Adrenal gland (tissue), 12 donors: Measurements from ENCODE around the gene THEM5. TPM values are rescaled to one million over a fixed set of nuclear protein-coding genes. Genes with fewer than 3 reads are reported as not detected.

Experiments used
- DNase-seq, 7 donors: peaks; one replicate each; pipeline ENCODE4 v3.0.0-alpha.2; 2019 to 2020
- H3K27ac ChIP-seq, 5 donors: fragments of 200-600 bp; sonication (generic) in 4 of 5; 1 replicate in 3 of 5; 2 replicates in 2 of 5; pipeline versions ENCODE4 v1.5.1 to v1.8.0; 2016 to 2020; ENCODE audit warnings: mild to moderate bottlenecking in 1 of 5
- H3K27me3 ChIP-seq: fragments of 200-600 bp; 2 replicates; pipeline ENCODE4 v1.8.0; 2021
- H3K36me3 ChIP-seq, 2 donors: fragments of 200-600 bp; replicated peaks in 1 of 2; 1 replicate in 1 of 2; 2 replicates in 1 of 2; pipeline versions ENCODE4 v1.5.1 to v1.8.0; 2018 to 2022
- H3K4me1 ChIP-seq, 2 donors: fragments of 200-600 bp; replicated peaks in 1 of 2; 1 replicate in 1 of 2; 2 replicates in 1 of 2; pipeline versions ENCODE4 v1.5.1 to v1.8.0; 2018 to 2021
- H3K4me3 ChIP-seq, 4 donors: fragments of 200-600 bp; sonication (generic) in 3 of 4; one replicate each; pipeline ENCODE4 v1.5.1; 2016 to 2018
- H3K9me3 ChIP-seq, 3 donors: fragments of 200-600 bp; sonication (generic) in 1 of 3; replicated peaks in 1 of 3; 1 replicate in 2 of 3; 2 replicates in 1 of 3; pipeline versions ENCODE4 v1.5.1 to v1.8.0; 2016 to 2021
- POLR2A ChIP-seq, 2 donors: fragments of 450-650 bp; IDR thresholded peaks; one replicate each; pipeline ENCODE4 v1.6.1; 2017; ENCODE audit warnings: antibody characterized with exemption in 2 of 2, mild to moderate bottlenecking in 2 of 2, moderate library complexity in 1 of 2
- WGBS, 4 donors: extraction: QIAGEN DNeasy Blood & Tissue Kit in 2 of 4; methylation state at CpG; one replicate each; pipeline versions ENCODE4 v1.1.5 to v1.1.7; 2013 to 2017; 5-methylcytosine and 5-hydroxymethylcytosine counted together
- intact Hi-C, 2 donors: fragments of 100-400 bp; cut with DNase I; formaldehyde crosslinking; loops; one replicate each; pipeline versions ENCODE4 v1.14.1 to v1.15.0; 2022 to 2023
- polyA plus RNA-seq, 3 donors: library from polyadenylated mRNA; stranded (reverse); fragments of 200-250 nt in 2 of 3; fragments of 350-450 nt in 1 of 3; fragmentation: Illumina TruSeq in 1 of 3; extraction: RNeasy Lipid Tissue Mini Kit (QIAGEN cat#74804) in 1 of 3; gene quantifications; one replicate each; pipeline ENCODE4 v1.2.3, GENCODE V29; 2013 to 2014
- total RNA-seq, 9 donors: library from RNA; depleted of rRNA in 4 of 9; stranded (reverse); fragments of >200 nt in 4 of 9; fragments of 120-200 nt in 1 of 9; fragmentation: NEBNext Ultra II Directional in 1 of 9; extraction: Animal tissue kit (Norgen Biotek cat#: 25700) in 1 of 9; gene quantifications; one replicate each; pipeline versions ENCODE4 v1.1.0 to v1.2.4, GENCODE V29; 2013 to 2023
- TF ChIP-seq, protein P1 (sequence below), 6 experiments: fragments of 450-650 bp in 4 of 6; fragments of 200-600 bp in 2 of 6; sonication (generic) in 1 of 6; IDR thresholded peaks; 1 replicate in 5 of 6; 2 replicates in 1 of 6; pipeline versions ENCODE4 v1.5.1 to v1.8.0; 2016 to 2021; ENCODE audit warnings: antibody characterized with exemption in 6 of 6, mild to moderate bottlenecking in 2 of 6, moderate library complexity in 1 of 6
- donor health status: healthy with polysubstance abuse.
- donor health status: Bipolar disorder and iron deficiency.
- donor health status: DM: yes; HTN: yes; CAD: no.
- donor health status: DM: no; HTN: no; CAD: no.
- donor health status: DM: no; HTN: no; CAD: no.
- donor health status: DM: yes; HTN: yes; CAD: no.

THEM5 gene
- total and polyA plus RNA-seq, 12 donors, result not detected

DNA sequence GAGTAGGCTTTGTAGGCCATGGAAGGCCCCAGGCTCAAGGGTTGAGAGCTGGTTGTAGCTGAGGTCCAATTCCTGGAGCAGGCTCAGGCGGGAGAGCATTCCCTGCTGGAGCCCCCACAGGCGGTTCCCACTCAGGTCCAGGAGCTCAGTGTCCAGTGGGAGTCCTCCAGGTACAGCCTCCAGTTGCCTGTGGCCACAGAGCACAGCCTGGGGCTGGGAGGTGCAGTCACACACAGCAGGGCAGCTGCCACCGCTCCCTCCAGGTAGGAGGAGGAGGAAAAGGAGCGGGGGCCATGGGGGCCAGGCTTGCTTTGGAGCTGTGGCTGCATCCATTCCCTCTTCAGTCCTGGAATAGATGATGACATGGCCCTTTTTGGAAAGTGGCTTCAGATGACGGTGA is 51.1 kb downstream of the THEM5 start:
- H3K9me3 ChIP-seq, result no peaks in the 10 kb centered on the region
- no peak for DNase-seq
- H3K36me3 ChIP-seq, result no peaks in the 10 kb centered on the region
- intact Hi-C loops, result no loop called here
- 89 to 100% (median 94%) methylated on average over 3 to 5 of the region's 5 CpGs for WGBS, 4 donors
- no peaks in the 10 kb centered on the region for H3K4me1 ChIP-seq
- no peak overlapping the region for H3K4me3 ChIP-seq
- TF ChIP-seq, protein P1, sequence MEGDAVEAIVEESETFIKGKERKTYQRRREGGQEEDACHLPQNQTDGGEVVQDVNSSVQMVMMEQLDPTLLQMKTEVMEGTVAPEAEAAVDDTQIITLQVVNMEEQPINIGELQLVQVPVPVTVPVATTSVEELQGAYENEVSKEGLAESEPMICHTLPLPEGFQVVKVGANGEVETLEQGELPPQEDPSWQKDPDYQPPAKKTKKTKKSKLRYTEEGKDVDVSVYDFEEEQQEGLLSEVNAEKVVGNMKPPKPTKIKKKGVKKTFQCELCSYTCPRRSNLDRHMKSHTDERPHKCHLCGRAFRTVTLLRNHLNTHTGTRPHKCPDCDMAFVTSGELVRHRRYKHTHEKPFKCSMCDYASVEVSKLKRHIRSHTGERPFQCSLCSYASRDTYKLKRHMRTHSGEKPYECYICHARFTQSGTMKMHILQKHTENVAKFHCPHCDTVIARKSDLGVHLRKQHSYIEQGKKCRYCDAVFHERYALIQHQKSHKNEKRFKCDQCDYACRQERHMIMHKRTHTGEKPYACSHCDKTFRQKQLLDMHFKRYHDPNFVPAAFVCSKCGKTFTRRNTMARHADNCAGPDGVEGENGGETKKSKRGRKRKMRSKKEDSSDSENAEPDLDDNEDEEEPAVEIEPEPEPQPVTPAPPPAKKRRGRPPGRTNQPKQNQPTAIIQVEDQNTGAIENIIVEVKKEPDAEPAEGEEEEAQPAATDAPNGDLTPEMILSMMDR (IDR thresholded peaks at IDR 0.05), result no peak
- TF ChIP-seq POLR2A (IDR thresholded peaks at IDR 0.05), result no peak
- H3K27ac ChIP-seq, result no peak overlapping the region
- H3K27me3 ChIP-seq, result no peaks in the 10 kb centered on the region

DNA sequence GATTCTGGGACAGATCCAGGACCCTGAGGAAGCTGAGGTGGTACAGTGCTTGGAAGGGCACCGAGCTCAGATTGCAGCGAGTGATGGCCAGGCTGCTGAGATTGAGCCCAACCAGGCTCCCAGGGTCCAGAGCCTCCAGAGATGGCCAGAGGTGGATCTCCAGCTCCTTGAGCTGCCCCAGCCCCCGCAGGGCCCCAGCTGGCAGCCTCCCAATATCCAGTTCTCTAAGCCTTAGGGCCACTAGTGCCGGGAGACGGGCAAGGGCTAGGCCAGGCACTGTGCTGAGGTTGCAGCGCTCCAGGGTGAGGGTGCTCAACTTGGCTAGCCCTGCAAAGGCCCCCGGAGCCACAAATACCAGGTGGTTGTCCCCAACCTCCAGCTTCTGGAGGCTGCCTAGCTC is 51.7 kb downstream of the THEM5 start:
- no peak overlapping the region for H3K27ac ChIP-seq

DNA sequence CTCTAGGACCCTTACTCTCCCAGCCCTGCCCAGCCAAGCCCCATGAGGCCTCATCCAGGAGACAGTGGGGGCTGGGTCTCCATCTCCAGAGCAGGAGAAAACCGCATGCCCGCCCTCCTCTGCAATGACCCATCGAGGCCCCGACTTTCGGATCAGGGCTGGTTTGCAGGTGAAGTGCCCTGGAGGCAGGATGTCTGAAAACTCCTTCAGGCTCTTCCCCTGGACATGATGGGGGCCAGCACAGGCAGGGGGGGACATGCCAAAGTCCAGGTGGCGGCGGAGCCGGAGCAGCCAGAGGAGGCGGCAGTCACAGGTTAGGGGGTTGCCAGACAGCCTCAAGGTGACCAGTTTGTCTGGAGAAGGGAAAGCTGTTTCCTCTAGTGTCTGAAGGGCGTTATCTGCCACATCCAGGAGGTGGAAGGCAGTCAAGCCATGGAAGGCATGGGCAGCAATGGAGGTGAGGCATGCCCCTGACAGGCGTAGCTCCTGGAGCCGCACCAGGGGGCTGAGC is 52.1 kb downstream of the THEM5 start:
- Histone ChIP-seq H3K36me3 (no peaks in the 10 kb centered on the region), H3K9me3 (no peaks in the 10 kb centered on the region), H3K4me3 (no peak overlapping the region), H3K4me1 (no peaks in the 10 kb centered on the region), H3K27me3 (no peaks in the 10 kb centered on the region), H3K27ac (no peak overlapping the region)
- intact Hi-C loops, result no loop called here
- DNase-seq, result no peak
- 89 to 98% (median 95%) methylated on average over 6 to 12 of the region's 12 CpGs for WGBS, 4 donors
- TF ChIP-seq, protein P1 (IDR thresholded peaks at IDR 0.05), result no peak
- TF ChIP-seq POLR2A (IDR thresholded peaks at IDR 0.05), result no peak

More for the DNA sequence above, 51.7 kb downstream of the THEM5 start:
- Histone ChIP-seq H3K9me3 (no peaks in the 10 kb centered on the region), H3K4me1 (no peaks in the 10 kb centered on the region), H3K4me3 (no peak overlapping the region), H3K27me3 (no peaks in the 10 kb centered on the region), H3K36me3 (no peaks in the 10 kb centered on the region)
- DNase-seq, result no peak
- no peak for TF ChIP-seq POLR2A (IDR thresholded peaks at IDR 0.05)
- TF ChIP-seq, protein P1 (IDR thresholded peaks at IDR 0.05), result no peak
- intact Hi-C loops, result no loop called here
- 83 to 92% (median 89%) methylated on average over 2 to 7 of the region's 7 CpGs for whole genome bisulfite sequencing, 4 donors

DNA sequence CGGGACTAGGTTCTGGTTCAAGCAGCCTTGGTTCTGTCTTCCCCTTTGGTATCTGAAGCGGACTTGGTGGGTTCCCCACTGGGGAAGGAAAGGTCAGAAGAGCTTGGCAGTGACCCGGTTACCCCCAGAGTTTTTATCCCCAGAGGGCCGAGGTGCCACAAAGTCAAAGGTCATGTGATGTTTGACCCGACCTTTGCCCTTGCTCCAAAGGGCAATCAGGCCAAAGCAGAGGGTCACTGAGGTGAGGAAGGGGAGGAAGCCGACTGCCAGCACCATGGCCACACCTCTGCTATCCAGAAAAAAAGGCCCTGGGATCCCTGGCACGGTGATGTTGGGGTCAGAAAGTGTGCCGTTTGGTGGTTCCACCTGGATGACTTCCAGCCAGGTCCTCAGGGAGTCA is 52.7 kb downstream of the THEM5 start:
- Histone ChIP-seq H3K4me1 (no peaks in the 10 kb centered on the region), H3K36me3 (no peaks in the 10 kb centered on the region), H3K27me3 (no peaks in the 10 kb centered on the region), H3K9me3 (no peaks in the 10 kb centered on the region), H3K27ac (no peak overlapping the region), H3K4me3 (no peak overlapping the region)
- TF ChIP-seq, protein P1 (IDR thresholded peaks at IDR 0.05), result no peak
- TF ChIP-seq POLR2A (IDR thresholded peaks at IDR 0.05), result no peak
- 45 to 69% (median 56%) methylated on average over 5 to 8 of the region's 8 CpGs for WGBS, 4 donors
- DNase-seq, result no peak
- intact Hi-C loops, result no loop called here
